Adrenal gland (tissue), 5 donors: ENCODE results near the gene PDE6B.

Experiments
- CTCF ChIP-seq, 6 experiments: fragments of 450-650 bp in 4 of 6; fragments of 200-600 bp in 2 of 6; sonication (generic) in 1 of 6; IDR thresholded peaks; 1 replicate in 5 of 6; 2 replicates in 1 of 6; pipeline versions ENCODE4 v1.5.1 to v1.8.0; 2016 to 2021; ENCODE audit warnings: antibody characterized with exemption in 6 of 6, mild to moderate bottlenecking in 2 of 6, moderate library complexity in 1 of 6
- POLR2A ChIP-seq, 2 donors: fragments of 450-650 bp; IDR thresholded peaks; one replicate each; pipeline ENCODE4 v1.6.1; 2017; ENCODE audit warnings: antibody characterized with exemption in 2 of 2, mild to moderate bottlenecking in 2 of 2, moderate library complexity in 1 of 2
- donor health status: DM: no; HTN: no; CAD: no.

- no peak for TF ChIP-seq CTCF (IDR thresholded peaks at IDR 0.05)
- no peak for TF ChIP-seq POLR2A (IDR thresholded peaks at IDR 0.05)
These were observed 37.7 kb downstream of the PDE6B start for GRCh38 chr4:663046-663437.
